WERI-Rb-1 (cell line): ENCODE data around the gene COL4A6.
"Not testable (repeated sequence)": the region's sequence is repeated elsewhere in the genome, so short reads cannot be mapped to it uniquely, and the experiment has no call there.

Experiments used
- DNase-seq: peaks from one replicate; pipeline ENCODE4 v3.0.0-alpha.2; 2020
- H3K27ac ChIP-seq: fragments of 250-450 bp; sonication (Bioruptor Pico); 2 replicates; pipeline ENCODE4 v1.5.1; 2020; ENCODE audit warnings: mild to moderate bottlenecking, moderate library complexity
- H3K27me3 ChIP-seq: fragments of 250-450 bp; sonication (Bioruptor Pico); 2 replicates; pipeline ENCODE4 v1.5.1; 2021; ENCODE audit warnings: mild to moderate bottlenecking, low read depth, moderate library complexity; ENCODE audit not compliant: insufficient read depth, severe bottlenecking
- H3K36me3 ChIP-seq: fragments of 250-450 bp; sonication (Bioruptor Pico); 2 replicates; pipeline ENCODE4 v1.5.1; 2020; ENCODE audit warnings: mild to moderate bottlenecking, moderate library complexity
- H3K4me3 ChIP-seq: 2 replicates; pipeline ENCODE4 v1.5.1; 2011; ENCODE audit warnings: low read depth, mild to moderate bottlenecking, control low read depth, low read length
- H3K9me3 ChIP-seq: fragments of 250-450 bp; sonication (Bioruptor Pico); 2 replicates; pipeline ENCODE4 v1.5.1; 2021; ENCODE audit warnings: mild to moderate bottlenecking, moderate library complexity; ENCODE audit not compliant: severe bottlenecking
- TF ChIP-seq, protein P1 (sequence below): IDR thresholded peaks from 2 replicates; pipeline ENCODE4 v1.5.1; 2011; ENCODE audit warnings: low read depth, mild to moderate bottlenecking, control low read depth, inconsistent platforms, low read length

Gene COL4A6

DNA sequence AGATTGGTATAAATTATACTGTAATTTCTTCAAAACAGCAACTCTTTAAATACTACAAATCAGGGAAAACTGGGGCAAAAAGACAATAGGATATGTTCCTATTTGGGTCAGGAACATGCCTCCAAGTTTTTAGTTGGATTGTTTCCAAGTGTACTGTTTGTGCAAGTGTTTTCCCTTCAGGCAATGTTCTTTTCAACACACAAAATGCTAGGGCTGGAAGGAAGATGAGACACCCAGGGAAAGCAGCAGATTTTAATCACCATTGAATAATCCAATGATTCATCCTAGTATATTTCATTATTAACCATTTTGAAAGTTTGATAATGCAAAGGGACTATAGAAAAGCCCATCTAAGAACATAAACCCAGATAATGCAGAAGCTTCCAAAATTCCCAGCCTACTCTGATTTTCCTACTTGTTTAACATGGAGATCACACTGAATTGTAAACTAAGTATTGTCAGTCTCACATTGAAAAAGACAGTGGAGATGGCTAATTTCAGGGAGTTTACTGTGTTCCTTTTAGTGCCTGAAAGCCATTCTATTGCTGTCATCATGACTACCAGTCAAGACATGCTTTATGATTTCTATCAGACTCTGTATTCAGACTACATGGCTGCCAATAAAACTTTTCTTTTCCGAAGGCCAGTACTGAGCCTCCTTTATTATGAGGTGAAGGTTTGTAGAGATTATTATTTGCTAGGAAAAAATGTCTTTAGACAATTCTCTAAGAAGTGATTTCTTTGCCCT, 38.6 kb downstream of the COL4A6 start:
- TF ChIP-seq, protein P1, sequence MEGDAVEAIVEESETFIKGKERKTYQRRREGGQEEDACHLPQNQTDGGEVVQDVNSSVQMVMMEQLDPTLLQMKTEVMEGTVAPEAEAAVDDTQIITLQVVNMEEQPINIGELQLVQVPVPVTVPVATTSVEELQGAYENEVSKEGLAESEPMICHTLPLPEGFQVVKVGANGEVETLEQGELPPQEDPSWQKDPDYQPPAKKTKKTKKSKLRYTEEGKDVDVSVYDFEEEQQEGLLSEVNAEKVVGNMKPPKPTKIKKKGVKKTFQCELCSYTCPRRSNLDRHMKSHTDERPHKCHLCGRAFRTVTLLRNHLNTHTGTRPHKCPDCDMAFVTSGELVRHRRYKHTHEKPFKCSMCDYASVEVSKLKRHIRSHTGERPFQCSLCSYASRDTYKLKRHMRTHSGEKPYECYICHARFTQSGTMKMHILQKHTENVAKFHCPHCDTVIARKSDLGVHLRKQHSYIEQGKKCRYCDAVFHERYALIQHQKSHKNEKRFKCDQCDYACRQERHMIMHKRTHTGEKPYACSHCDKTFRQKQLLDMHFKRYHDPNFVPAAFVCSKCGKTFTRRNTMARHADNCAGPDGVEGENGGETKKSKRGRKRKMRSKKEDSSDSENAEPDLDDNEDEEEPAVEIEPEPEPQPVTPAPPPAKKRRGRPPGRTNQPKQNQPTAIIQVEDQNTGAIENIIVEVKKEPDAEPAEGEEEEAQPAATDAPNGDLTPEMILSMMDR = no peak
- DNase-seq = no peak

GRCh38 chrX:108397627-108398391, 40.4 kb downstream of the COL4A6 start:
- peaks cover 5% of the 10 kb centered on the region for H3K9me3 ChIP-seq
- H3K27ac ChIP-seq = no peak overlapping the region
- TF ChIP-seq, protein P1 = no peak
- no peak for DNase-seq
- H3K27me3 ChIP-seq = peaks cover 37% of the 10 kb centered on the region
- no peaks in the 10 kb centered on the region for H3K36me3 ChIP-seq
- no peak overlapping the region for H3K4me3 ChIP-seq

More for the DNA sequence above, 38.6 kb downstream of the COL4A6 start:
- Histone ChIP-seq H3K4me3 (no peak overlapping the region), H3K27ac (no peak overlapping the region), H3K36me3 (no peaks in the 10 kb centered on the region), H3K9me3 (no peaks in the 10 kb centered on the region), H3K27me3 (peaks cover 38% of the 10 kb centered on the region)

GRCh38 chrX:108396986-108397385, 41.2 kb downstream of the COL4A6 start:
- no peak for DNase-seq
- TF ChIP-seq, protein P1 = no peak
- Histone ChIP-seq H3K9me3 (peaks cover 5% of the 10 kb centered on the region), H3K4me3 (no peak overlapping the region), H3K27me3 (peaks cover 32% of the 10 kb centered on the region), H3K27ac (no peak overlapping the region), H3K36me3 (no peaks in the 10 kb centered on the region)

GRCh38 chrX:108396188-108396891, 41.9 kb downstream of the COL4A6 start:
- no peak for DNase-seq
- Histone ChIP-seq H3K9me3 (peaks cover 5% of the 10 kb centered on the region), H3K27me3 (peaks cover 30% of the 10 kb centered on the region), H3K27ac (no peak overlapping the region), H3K36me3 (no peaks in the 10 kb centered on the region), H3K4me3 (no peak overlapping the region)
- TF ChIP-seq, protein P1 = no peak

- not testable (repeated sequence) for H3K9me3 ChIP-seq, H3K4me3 ChIP-seq, DNase-seq, H3K36me3 ChIP-seq, H3K27ac ChIP-seq
- peaks cover 11% of the 10 kb centered on the region for H3K27me3 ChIP-seq
Observed at GRCh38 chrX:108390976-108391717, 47.1 kb downstream of the COL4A6 start.
